Activated B cell treated with CpG ODN at 0.5 μM for 24 hours (primary cell): ENCODE data around the gene THSD8. TPM values are rescaled to one million over a fixed set of nuclear protein-coding genes. Genes with fewer than 3 reads are reported as not detected.

Experiments used
- ATAC-seq: fragments of 200-7000 bp; cut with Tn5 transposase; one replicate; pipeline ENCODE4 v1.10.0; 2021; ENCODE audit warnings: low read depth, mild to moderate bottlenecking, moderate library complexity
- CTCF ChIA-PET: fragments of 350-600 bp; sonication (Branson Sonifier 250); formaldehyde crosslinking; loops from one replicate; lab custom pipeline; 2021; ENCODE audit warnings: antibody characterized with exemption; lab: Charles Lee
- POLR2A ChIA-PET: fragments of 350-600 bp; sonication (Branson Sonifier 250); formaldehyde crosslinking; loops from one replicate; lab custom pipeline; 2021; ENCODE audit warnings: antibody characterized with exemption; lab: Charles Lee
- DNase-seq: peaks from one replicate; pipeline ENCODE4 v3.0.0; 2022
- H3K27ac Mint-ChIP-seq: one replicate; pipeline ENCODE4 v1.8.0; 2020; ENCODE audit warnings: mixed read lengths
- H3K27me3 Mint-ChIP-seq: one replicate; pipeline ENCODE4 v1.8.0; 2021; ENCODE audit warnings: mixed read lengths
- H3K36me3 Mint-ChIP-seq: one replicate; pipeline ENCODE4 v1.8.0; 2021; ENCODE audit warnings: low read depth, mixed read lengths
- H3K4me1 Mint-ChIP-seq: one replicate; pipeline ENCODE4 v1.8.0; 2021; ENCODE audit warnings: mixed read lengths
- H3K4me3 Mint-ChIP-seq: one replicate; pipeline ENCODE4 v1.8.0; 2020; ENCODE audit warnings: mild to moderate bottlenecking, mixed read lengths
- H3K9me3 Mint-ChIP-seq: one replicate; pipeline ENCODE4 v1.8.0; 2020; ENCODE audit warnings: mixed read lengths
- intact Hi-C: fragments of 100-400 bp; cut with micrococcal nuclease; formaldehyde crosslinking; loops from one replicate; pipeline ENCODE4 v1.15.1; 2024
- total RNA-seq: library from RNA; stranded (reverse); gene quantifications from 2 replicates; pipeline ENCODE4 v1.2.3, GENCODE V29; 2022
- TF ChIP-seq, protein P1 (sequence below): fragments of 200-600 bp; IDR thresholded peaks from one replicate; pipeline ENCODE4 v1.8.0; 2022; ENCODE audit warnings: antibody characterized with exemption, mild to moderate bottlenecking

THSD8 gene
- total RNA-seq, 1 donor from 2014 or later = 2.3 TPM

DNA sequence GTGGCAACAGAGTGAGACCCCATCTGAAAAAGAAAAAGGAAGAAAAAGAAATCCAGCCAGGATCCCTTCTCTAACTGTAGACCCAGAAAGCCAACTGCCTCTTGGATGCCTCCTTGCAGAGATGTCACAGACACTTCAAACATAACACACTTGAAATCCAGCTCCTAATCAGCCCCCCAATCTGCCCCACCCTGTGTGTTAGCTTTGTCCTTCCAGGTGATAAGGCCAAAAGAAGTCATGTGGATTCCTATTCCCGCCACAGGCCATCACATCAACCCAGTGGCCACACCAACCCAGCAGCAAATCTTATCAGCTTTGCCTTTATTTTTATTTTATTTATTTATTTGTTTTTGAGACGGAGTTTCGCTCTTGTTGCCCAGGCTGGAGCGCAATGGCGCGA, 42.2 kb upstream of the THSD8 start:
- ChIA-PET POLR2A (interaction anchor here (0.7 to 1.5 kb wide), 5 partner anchors 23 to 52 kb away, joined by 3 to 10 read pairs (median 4); partner anchors contain the start of gene GET3), CTCF (interaction anchor here (0.8 to 13.6 kb wide), 10 partner anchors 17 to 334 kb away, joined by 3 to 280 read pairs (median 6); partner anchors contain the start of genes FBXW9, JUNB and RNASEH2A)
- Mint-ChIP-seq H3K9me3 (no peaks in the 10 kb centered on the region), H3K4me1 (peaks cover 10% of the 10 kb centered on the region), H3K4me3 (no peak overlapping the region), H3K27me3 (peaks cover 15% of the 10 kb centered on the region), H3K36me3 (no peaks in the 10 kb centered on the region), H3K27ac (no peak overlapping the region)
- DNase-seq (no peak), ATAC-seq (no peak)
- intact Hi-C loops = loop anchor here (1.0 kb wide), 2 partner anchors 37 to 88 kb away; no protein-coding TSS in a partner anchor
- TF ChIP-seq, protein P1, sequence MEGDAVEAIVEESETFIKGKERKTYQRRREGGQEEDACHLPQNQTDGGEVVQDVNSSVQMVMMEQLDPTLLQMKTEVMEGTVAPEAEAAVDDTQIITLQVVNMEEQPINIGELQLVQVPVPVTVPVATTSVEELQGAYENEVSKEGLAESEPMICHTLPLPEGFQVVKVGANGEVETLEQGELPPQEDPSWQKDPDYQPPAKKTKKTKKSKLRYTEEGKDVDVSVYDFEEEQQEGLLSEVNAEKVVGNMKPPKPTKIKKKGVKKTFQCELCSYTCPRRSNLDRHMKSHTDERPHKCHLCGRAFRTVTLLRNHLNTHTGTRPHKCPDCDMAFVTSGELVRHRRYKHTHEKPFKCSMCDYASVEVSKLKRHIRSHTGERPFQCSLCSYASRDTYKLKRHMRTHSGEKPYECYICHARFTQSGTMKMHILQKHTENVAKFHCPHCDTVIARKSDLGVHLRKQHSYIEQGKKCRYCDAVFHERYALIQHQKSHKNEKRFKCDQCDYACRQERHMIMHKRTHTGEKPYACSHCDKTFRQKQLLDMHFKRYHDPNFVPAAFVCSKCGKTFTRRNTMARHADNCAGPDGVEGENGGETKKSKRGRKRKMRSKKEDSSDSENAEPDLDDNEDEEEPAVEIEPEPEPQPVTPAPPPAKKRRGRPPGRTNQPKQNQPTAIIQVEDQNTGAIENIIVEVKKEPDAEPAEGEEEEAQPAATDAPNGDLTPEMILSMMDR = no peak

DNA sequence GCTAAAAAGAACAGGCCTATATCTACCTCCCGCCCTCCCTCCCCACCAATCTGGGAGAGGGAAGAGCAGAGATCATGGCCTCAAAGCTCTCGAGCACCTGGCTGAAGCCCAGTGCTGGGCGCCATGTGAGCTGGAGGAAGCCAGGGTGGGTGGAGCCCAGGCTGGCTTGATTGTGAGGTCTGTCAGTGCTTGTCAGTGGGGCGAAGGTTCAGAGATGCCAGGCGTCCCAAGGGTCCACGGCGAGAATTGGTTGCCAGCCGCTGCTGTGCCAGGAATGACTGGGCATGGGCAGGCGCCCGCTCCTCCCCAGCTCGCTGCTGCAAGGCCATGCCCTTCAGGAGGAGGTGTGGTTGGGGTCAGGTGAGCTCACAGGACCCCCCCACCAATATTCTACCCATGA, 38.8 kb upstream of the THSD8 start:
- no peaks in the 10 kb centered on the region for H3K36me3 Mint-ChIP-seq
- peaks cover 9% of the 10 kb centered on the region for H3K4me1 Mint-ChIP-seq
- no peak overlapping the region for H3K4me3 Mint-ChIP-seq
- DNase-seq = no peak
- no peak for ATAC-seq
- CTCF ChIA-PET = interaction anchor here (1.2 to 13.6 kb wide), 4 partner anchors 12 to 84 kb away, joined by 4 to 280 read pairs (median 77); partner anchors contain the start of genes BEST2 and JUNB
- TF ChIP-seq, protein P1 = no peak
- no peak overlapping the region for H3K27ac Mint-ChIP-seq
- POLR2A ChIA-PET = interaction anchor here (0.6 to 1.1 kb wide), 4 partner anchors 17 to 678 kb away, joined by 3 to 5 read pairs (median 4); partner anchors contain the start of gene TRIR
- peaks cover 2% of the 10 kb centered on the region for H3K27me3 Mint-ChIP-seq
- intact Hi-C loops = no loop called here
- no peaks in the 10 kb centered on the region for H3K9me3 Mint-ChIP-seq

DNA sequence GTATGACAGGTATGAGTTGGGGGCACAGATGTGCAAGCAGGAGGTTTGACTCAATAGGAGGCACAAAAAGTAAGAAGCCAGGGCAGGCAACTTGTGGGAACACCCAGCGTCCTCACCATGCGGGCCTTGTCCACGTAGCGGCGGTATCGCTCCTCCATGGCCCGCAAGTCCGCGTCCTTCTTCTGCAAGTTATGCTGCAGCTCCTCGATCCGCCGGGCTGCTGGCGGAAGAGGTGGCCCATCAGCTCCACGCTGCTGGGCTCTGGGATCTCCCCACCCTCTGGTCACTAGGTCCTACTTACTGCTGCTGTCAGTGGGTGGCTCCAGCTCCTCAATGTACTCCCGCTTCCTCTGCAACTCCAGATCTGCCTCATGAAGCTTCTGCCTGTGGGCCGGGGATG, 37.2 kb upstream of the THSD8 start:
- ATAC-seq = no peak
- H3K4me3 Mint-ChIP-seq = no peak overlapping the region
- no peaks in the 10 kb centered on the region for H3K27me3 Mint-ChIP-seq
- ChIA-PET CTCF (interaction anchor here (1.1 to 13.6 kb wide), 4 partner anchors 9 to 83 kb away, joined by 3 to 280 read pairs (median 76); partner anchors contain the start of genes JUNB and RNASEH2A), POLR2A (interaction anchor here (0.6 to 7.4 kb wide), 5 partner anchors 11 to 157 kb away, joined by 3 to 80 read pairs (median 4); partner anchors contain the start of gene JUNB)
- intact Hi-C loops = no loop called here
- no peak for DNase-seq
- H3K4me1 Mint-ChIP-seq = peaks cover 10% of the 10 kb centered on the region
- H3K27ac Mint-ChIP-seq = no peak overlapping the region
- H3K9me3 Mint-ChIP-seq = no peaks in the 10 kb centered on the region
- H3K36me3 Mint-ChIP-seq = no peaks in the 10 kb centered on the region
- TF ChIP-seq, protein P1 = no peak

DNA sequence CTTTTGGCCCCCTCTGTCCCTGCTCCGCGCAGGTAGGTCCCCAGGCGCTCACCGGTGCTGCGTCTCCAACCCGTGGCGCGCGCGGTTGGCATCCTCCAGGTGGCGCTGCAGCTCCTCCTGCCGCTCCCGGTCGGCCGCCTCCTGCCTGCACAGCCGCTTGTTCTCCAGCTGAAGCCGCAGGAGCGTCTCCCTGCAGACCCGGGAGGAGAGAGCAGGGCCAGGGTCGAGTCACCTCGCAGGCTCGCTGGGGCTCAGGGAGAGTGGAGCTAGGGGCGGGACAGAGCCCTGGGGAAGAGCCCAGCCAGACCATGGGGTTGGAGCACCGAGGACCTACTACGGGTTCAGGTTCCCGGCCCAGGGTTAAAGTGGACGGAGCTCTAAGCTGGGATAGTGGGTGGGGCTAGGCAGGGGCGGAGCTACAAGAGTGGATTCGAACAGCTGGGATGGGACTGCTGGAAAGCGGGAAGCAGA, 35.8 kb upstream of the THSD8 start:
- DNase-seq = peak; percentile 84
- peak overlapping the region; percentile 32 for H3K4me3 Mint-ChIP-seq

More for the DNA sequence above, 35.8 kb upstream of the THSD8 start:
- intact Hi-C loops = loop anchor here (1.0 kb wide), 3 partner anchors 11 to 81 kb away; no protein-coding TSS in a partner anchor
- Mint-ChIP-seq H3K9me3 (no peaks in the 10 kb centered on the region), H3K27ac (no peak overlapping the region), H3K36me3 (no peaks in the 10 kb centered on the region), H3K27me3 (no peaks in the 10 kb centered on the region), H3K4me1 (peaks cover 12% of the 10 kb centered on the region)
- ChIA-PET CTCF (interaction anchor here (0.6 to 13.6 kb wide), 17 partner anchors 9 to 295 kb away, joined by 3 to 280 read pairs (median 3); partner anchors contain the start of genes FBXW9, GCDH, JUNB and RNASEH2A), POLR2A (interaction anchor here (0.6 to 7.4 kb wide), 7 partner anchors 16 to 81 kb away, joined by 3 to 80 read pairs (median 6); partner anchors contain the start of genes JUNB and RNASEH2A)
- TF ChIP-seq, protein P1 = peak; percentile 34
- peak; percentile 68 for ATAC-seq
